SK-MEL-5 (cell line): Measurements from ENCODE around the gene SAMD10. TPM values are rescaled to one million over a fixed set of nuclear protein-coding genes. Genes with fewer than 3 reads are reported as not detected.
"Not testable (repeated sequence)": the region's sequence is repeated elsewhere in the genome, so short reads cannot be mapped to it uniquely, and the experiment has no call there.

Source experiments
- DNase-seq: peaks from one replicate; pipeline ENCODE4 v3.0.0-alpha.2; 2016; ENCODE audit warnings: low read depth, low spot score
- in situ Hi-C: cut with HindIII; loops from 2 replicates; pipeline ENCODE4 v1.10.0; 2016; ENCODE audit warnings: low sequenced_read_pairs, high pct_unique_total_duplicates, low pct_unique_long_range_greater_than_20kb
- small RNA-seq, 2 experiments: library from RNA; depleted of rRNA; stranded (forward); fragments of <200 nt; gene quantifications; one replicate each; pipeline ENCODE3, GENCODE V24; 2014
- total RNA-seq: library from RNA; depleted of rRNA; stranded (reverse); fragments of >200 nt; shearing (Covaris generic); gene quantifications from 2 replicates; pipeline ENCODE4 v1.2.3, GENCODE V29; 2014; rRNA removed

Gene SAMD10
- total RNA-seq, 1 experiment from 2014 or later: not detected

DNA sequence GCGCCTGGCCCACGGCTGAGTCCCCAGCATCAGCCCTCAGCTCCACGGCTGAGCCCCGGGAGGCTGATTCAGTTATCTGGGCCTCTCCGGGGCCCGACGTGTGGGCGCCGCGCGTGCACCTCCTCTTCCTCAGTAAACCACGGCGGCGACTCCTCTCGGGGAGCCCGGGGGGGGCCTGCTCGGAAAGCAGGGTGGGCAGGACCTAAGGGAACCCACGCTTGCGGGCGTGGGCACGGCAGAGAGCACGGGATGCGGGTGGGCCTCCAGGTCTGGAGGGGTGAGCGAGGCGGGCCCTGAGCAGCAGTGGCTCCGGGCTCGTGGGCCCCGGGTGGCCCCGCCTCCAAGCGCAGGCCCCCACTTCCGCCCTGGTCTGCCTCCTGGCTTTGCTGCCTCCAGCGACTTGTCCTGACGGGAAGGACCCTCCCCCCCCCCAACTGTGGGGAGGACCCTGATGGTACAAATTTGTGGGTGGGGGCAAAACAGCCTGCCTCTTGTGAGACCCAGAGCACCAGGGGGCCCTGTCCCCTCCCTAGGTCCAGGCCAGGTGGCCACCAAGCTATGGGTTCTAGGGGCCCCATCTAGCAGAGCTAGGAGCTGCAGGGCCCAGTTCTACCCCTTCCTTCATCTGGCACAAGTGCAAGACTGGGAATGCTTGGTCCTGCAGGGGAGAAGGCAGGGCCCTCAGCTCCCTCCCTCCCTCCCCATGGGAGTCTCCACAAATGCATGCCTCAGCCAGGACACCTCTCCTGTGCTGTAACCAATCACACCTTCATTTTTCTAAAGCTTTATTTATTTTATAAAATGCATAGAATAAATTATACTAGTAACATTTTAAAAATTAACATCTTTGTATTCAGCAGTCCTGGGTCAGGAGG, 40.1 kb downstream of the SAMD10 start:
- in situ Hi-C loops: no loop called here
- no peak for DNase-seq

DNA sequence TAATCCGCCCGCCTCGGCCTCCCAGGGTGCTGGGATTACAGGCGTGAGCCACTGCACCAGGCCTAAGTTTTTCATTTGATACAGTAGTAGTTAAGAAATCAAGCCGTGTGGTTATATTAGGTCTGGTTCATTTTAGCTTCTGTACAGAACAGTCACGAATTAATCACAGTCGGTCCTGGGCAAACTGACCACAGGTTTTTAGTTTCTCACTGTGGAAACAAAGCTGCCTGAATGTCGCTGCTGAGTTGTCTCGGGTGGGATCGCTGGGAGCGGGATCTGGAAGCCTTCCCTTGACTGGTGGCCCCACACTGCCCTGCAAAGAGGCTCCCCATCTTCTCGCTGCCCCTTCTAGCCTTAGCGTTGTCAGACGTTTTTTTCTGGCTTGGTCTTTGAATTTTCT, 41.8 kb downstream of the SAMD10 start:
- in situ Hi-C loops: no loop called here
- no peak for DNase-seq

DNA sequence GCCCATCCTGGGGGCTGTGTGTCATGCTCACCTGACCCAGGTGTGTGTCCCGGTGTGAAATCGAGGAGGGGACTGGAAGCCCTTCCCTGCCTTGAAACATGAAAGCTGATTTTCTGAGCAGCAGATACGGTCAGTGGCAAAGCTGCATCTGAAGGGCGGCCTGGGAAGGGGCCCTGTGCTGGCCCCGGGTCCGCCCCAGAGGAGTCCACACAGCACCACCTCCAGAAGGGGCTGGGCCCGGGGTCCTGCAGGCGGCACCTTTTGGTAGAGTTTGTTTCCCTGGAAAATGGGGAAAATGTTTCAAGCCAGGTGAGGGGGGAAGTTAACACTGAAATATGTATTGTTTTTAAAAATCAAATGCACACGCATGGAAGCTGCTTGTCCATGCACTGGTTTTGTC, 44.0 kb downstream of the SAMD10 start:
- in situ Hi-C loops: no loop called here

DNA sequence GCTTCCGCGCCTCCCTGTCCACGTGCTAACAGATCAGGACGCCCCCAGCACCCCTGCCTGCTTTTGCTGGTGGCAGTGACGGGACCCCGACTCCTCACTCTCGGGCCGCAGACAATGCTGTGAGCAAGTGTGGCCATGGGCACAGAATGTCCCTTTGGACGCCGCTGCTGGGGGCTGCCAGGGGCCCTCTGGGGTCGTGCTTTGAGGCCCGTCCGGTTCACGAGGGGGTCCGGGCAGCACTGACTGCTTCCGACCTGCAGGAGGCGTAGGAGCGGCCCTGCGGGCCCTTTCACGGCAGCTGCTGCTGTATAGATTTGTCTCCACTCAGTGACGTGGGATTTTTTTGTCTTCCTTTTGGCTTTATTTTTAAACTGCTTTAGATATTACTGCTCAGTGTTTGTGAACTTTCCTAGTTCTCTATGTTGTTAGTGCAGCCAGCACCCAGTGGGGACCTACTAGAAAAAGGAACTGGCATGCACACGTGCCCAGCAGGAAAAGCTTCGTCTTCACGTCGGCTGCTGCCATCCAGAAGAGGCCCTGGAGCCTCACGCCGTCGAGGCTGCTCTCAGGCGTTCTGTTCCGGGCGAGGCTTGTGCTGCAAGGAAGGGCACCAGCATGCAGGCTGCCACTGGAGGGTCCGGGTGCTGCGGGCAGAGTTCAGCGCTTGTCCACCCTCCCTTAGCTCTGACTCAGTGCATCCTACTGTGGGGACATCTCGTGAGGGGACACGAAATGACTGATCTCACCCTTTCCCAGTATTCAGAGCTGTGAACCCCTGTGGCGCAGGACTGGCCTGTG, 45.0 kb downstream of the SAMD10 start:
- in situ Hi-C loops: no loop called here
- DNase-seq: no peak

More for the DNA sequence above, 44.0 kb downstream of the SAMD10 start:
- no peak for DNase-seq

DNA sequence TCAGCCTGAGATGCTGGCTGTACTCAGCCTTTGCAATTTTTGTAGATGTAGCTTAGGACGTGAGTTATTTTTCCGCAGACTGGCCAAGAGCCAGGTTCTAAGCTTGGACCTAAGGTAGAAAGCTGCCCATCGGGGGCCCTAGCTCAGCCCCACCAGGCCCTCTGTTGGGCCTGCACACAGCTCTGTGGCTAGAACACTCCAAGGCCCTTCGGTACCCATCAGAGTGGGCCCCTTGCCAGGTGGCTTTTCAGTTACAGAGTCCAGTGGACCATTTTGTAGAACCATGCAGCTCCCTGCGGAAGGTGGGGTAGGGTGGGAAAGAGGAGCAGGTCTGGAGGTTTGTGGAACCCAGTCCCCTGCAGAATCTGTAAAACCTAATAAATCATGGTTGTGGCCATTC, 45.8 kb downstream of the SAMD10 start:
- no peak for DNase-seq
- in situ Hi-C loops: no loop called here

GRCh38 chr20:63932606-63933160, 46.8 kb downstream of the SAMD10 start:
- no peak for DNase-seq
- in situ Hi-C loops: no loop called here

- in situ Hi-C loops: no loop called here
- no peak for DNase-seq
These were observed 47.7 kb downstream of the SAMD10 start for GRCh38 chr20:63931735-63932134.

DNA sequence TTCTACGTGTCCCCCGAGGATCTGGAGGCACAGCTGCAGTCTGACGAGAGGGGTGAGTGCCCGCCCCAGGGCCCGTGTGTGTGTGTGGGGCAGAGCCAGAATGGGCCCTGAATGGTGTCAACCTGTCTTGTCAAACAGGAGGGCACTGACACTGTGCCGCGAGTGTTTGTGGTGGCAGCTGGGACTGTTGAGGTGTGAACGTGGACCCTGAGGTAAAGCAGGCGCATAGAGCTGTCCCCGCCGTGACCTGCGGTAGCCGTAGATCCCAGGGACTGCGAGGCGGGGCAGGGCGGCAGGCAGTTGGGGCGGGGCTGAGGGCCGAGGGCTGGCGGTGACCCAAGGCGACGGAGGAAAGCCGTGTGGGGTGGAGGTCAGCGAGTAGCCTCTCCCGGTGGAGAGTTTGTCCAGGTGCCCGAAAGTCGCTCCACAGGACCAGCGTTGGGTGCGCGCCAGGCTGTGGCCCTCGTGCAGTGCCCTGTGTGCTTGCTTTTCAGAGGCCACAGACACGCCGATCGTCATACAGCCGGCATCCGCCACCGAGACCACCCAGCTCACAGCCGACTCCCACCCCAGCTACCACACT, 48.4 kb downstream of the SAMD10 start:
- in situ Hi-C loops: no loop called here
- no peak for DNase-seq

DNA sequence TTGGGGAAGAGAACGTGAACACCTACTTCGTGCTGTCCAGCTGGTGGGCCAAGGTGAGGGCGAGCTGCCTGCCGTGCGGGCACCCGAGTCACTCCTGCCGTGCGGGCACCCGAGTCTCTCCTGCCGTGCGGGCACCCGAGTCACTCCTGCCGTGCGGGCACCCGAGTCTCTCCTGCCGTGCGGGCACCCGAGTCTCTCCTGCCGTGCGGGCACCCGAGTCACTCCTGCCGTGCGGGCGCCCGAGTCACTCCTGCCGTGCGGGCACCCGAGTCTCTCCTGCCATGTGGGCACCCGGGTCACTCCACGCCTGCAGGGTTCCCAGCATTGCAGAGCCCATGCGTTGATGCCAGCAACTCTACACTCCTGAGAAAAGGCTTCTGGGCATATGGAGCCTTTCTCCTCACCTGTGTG, 50.0 kb downstream of the SAMD10 start:
- in situ Hi-C loops, DNase-seq: not testable (repeated sequence)

DNA sequence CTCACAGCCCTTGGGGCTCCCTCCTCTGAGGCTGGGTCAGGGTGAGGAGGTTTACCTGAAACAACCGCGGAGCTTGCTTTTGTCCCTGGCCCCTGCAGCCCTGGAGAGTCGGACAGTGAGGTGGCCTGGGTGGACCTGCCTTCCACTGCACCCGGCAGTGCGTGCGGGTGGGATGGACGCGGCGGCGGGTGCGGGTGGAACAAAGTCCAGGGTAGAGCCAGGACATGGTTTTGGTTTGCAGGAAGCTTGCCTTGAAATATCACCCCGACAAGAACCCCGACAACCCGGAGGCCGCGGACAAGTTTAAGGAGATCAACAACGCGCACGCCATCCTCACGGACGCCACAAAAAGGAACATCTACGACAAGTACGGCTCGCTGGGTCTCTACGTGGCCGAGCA, 50.4 kb downstream of the SAMD10 start:
- no peak for DNase-seq
- in situ Hi-C loops: no loop called here

- DNase-seq: no peak
- in situ Hi-C loops: no loop called here
These were observed 53.1 kb downstream of the SAMD10 start for GRCh38 chr20:63926298-63926697.

DNA sequence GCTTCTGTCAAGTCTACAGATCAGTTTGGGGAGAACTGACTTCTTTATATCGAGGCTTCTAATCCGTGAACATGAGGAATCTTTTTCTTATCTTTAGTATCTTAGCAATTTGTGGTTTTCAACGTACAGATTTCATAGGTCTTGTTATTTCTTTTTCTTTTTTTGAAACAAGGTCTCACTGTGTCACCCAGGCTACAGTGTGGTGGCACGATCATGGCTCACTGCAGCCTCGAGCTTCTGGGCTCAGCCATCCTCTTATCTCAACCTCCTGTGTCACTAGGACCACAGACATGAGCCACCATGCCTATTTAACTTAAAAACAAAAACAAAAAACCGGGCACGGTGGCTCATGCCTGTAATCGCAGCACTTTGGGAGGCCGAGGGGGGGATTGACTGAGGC, 55.2 kb downstream of the SAMD10 start:
- no peak for DNase-seq

More for the DNA sequence above, 55.2 kb downstream of the SAMD10 start:
- in situ Hi-C loops: no loop called here

Small RNAs within 50 kb of the gene (small RNA-seq; reads per million reads assigned to genes)
- gene MIR647: 0 reads per million in 2 experiments

Other genes starting within 250 kb of the SAMD10 start
- 2.1 and 3.3 TPM in 2 replicates for gene LIME1, start 243.0 kb downstream of the SAMD10 start, total RNA-seq
- 11.3 and 11.4 TPM in 2 replicates for gene SLC2A4RG, start 239.9 kb downstream of the SAMD10 start, total RNA-seq
- gene ZBTB46, start 148.4 kb downstream of the SAMD10 start, total RNA-seq: 1.0 and 1.6 TPM in 2 replicates
- not detected in 2 replicates for gene ABHD16B, start 118.1 kb downstream of the SAMD10 start, total RNA-seq
- 74.4 and 76.4 TPM in 2 replicates for gene TPD52L2, start 114.4 kb downstream of the SAMD10 start, total RNA-seq
- gene DNAJC5, start 84.5 kb downstream of the SAMD10 start, total RNA-seq: 52.7 and 58.1 TPM in 2 replicates
- gene UCKL1, start 23.2 kb downstream of the SAMD10 start, total RNA-seq: 21.5 and 23.2 TPM in 2 replicates
- 8.5 and 8.9 TPM in 2 replicates for gene ZNF512B, start 9.7 kb downstream of the SAMD10 start, total RNA-seq
- gene PRPF6, start 1.5 kb upstream of the SAMD10 start, total RNA-seq: 63.7 and 71.3 TPM in 2 replicates
- 0.37 and 0.59 TPM in 2 replicates for gene C20orf204, start 56.5 kb upstream of the SAMD10 start, total RNA-seq
- 0.37 TPM in 1 of 2 replicates, not detected in the other for gene SOX18, start 70.0 kb upstream of the SAMD10 start, total RNA-seq
- 6.8 and 9.8 TPM in 2 replicates for gene TCEA2, start 83.6 kb upstream of the SAMD10 start, total RNA-seq
- 28.7 and 31.4 TPM in 2 replicates for gene RGS19, start 99.9 kb upstream of the SAMD10 start, total RNA-seq
- gene OPRL1, start 100.4 kb upstream of the SAMD10 start, total RNA-seq: 2.1 and 3.2 TPM in 2 replicates
- 1.1 TPM in 1 of 2 replicates, not detected in the other for gene LKAAEAR1, start 104.8 kb upstream of the SAMD10 start, total RNA-seq
- gene NPBWR2, start 127.9 kb upstream of the SAMD10 start, total RNA-seq: not detected in 2 replicates
- 0.29 and 1.8 TPM in 2 replicates for gene MYT1, start 184.8 kb upstream of the SAMD10 start, total RNA-seq